KOPT-K1 (cell line): ENCODE data around the gene LRRN1.

Source experiments
- H3K27ac ChIP-seq: fragments of 200-600 bp; sonication (generic); 2 replicates; pipeline ENCODE4 v1.5.1; 2016; ENCODE audit warnings: antibody characterized with exemption, mild to moderate bottlenecking, low read depth, low read length; ENCODE audit not compliant: poor library complexity, severe bottlenecking
- H3K36me3 ChIP-seq: fragments of 200-600 bp; sonication (generic); 2 replicates; pipeline ENCODE4 v1.5.1; 2017; ENCODE audit warnings: antibody characterized with exemption, mild to moderate bottlenecking, low read length, moderate library complexity; ENCODE audit not compliant: insufficient read depth
- H3K9me3 ChIP-seq: fragments of 200-600 bp; sonication (generic); 2 replicates; pipeline ENCODE4 v1.5.1; 2017; ENCODE audit warnings: antibody characterized with exemption, low read length, mild to moderate bottlenecking; ENCODE audit not compliant: insufficient read depth, poor library complexity, severe bottlenecking

LRRN1 gene

GRCh38 chr3:3799173-3800079, at the start of gene LRRN1:
Gene LRRN1, plus strand, starts transcription at chr3:3799431. Its CDS starts 45,211 bp downstream, at chr3:3844642.
- Histone ChIP-seq H3K9me3 (peaks cover 11% of the 10 kb centered on the region), H3K27ac (no peak within 1 kb of the TSS), H3K36me3 (no peaks in the 10 kb centered on the region)

GRCh38 chr3:3753416-3753815, 45.8 kb upstream of the LRRN1 start:
- no peaks in the 10 kb centered on the region for H3K9me3 ChIP-seq
- no peak overlapping the region for H3K27ac ChIP-seq
- H3K36me3 ChIP-seq: no peaks in the 10 kb centered on the region

GRCh38 chr3:3765661-3766060, 33.6 kb upstream of the LRRN1 start:
- Histone ChIP-seq H3K36me3 (no peaks in the 10 kb centered on the region), H3K27ac (no peak overlapping the region), H3K9me3 (no peaks in the 10 kb centered on the region)

GRCh38 chr3:3766140-3766539, 33.1 kb upstream of the LRRN1 start:
- no peak overlapping the region for H3K27ac ChIP-seq
- H3K36me3 ChIP-seq: no peaks in the 10 kb centered on the region
- H3K9me3 ChIP-seq: no peaks in the 10 kb centered on the region

GRCh38 chr3:3771094-3771493, 28.1 kb upstream of the LRRN1 start:
- Histone ChIP-seq H3K27ac (no peak overlapping the region), H3K9me3 (no peaks in the 10 kb centered on the region), H3K36me3 (no peaks in the 10 kb centered on the region)

- Histone ChIP-seq H3K9me3 (no peaks in the 10 kb centered on the region), H3K27ac (no peak overlapping the region), H3K36me3 (no peaks in the 10 kb centered on the region)
Measured at GRCh38 chr3:3771567-3771966, 27.7 kb upstream of the LRRN1 start.

- H3K9me3 ChIP-seq: no peaks in the 10 kb centered on the region
- no peaks in the 10 kb centered on the region for H3K36me3 ChIP-seq
- no peak overlapping the region for H3K27ac ChIP-seq
Measured at GRCh38 chr3:3772338-3772737, 26.9 kb upstream of the LRRN1 start.

- Histone ChIP-seq H3K27ac (no peak overlapping the region), H3K36me3 (no peaks in the 10 kb centered on the region)
Measured at GRCh38 chr3:3772920-3773319, 26.3 kb upstream of the LRRN1 start.

GRCh38 chr3:3776607-3777006, 22.6 kb upstream of the LRRN1 start:
- Histone ChIP-seq H3K9me3 (no peaks in the 10 kb centered on the region), H3K27ac (no peak overlapping the region)

More at GRCh38 chr3:3772920-3773319, 26.3 kb upstream of the LRRN1 start:
- H3K9me3 ChIP-seq: no peaks in the 10 kb centered on the region

GRCh38 chr3:3778216-3778615, 21.0 kb upstream of the LRRN1 start:
- no peaks in the 10 kb centered on the region for H3K36me3 ChIP-seq
- no peak overlapping the region for H3K27ac ChIP-seq
- no peaks in the 10 kb centered on the region for H3K9me3 ChIP-seq

More at GRCh38 chr3:3776607-3777006, 22.6 kb upstream of the LRRN1 start:
- no peaks in the 10 kb centered on the region for H3K36me3 ChIP-seq

GRCh38 chr3:3778641-3779270, 20.5 kb upstream of the LRRN1 start:
- H3K27ac ChIP-seq: no peak overlapping the region
- H3K36me3 ChIP-seq: no peaks in the 10 kb centered on the region
- H3K9me3 ChIP-seq: no peaks in the 10 kb centered on the region

- H3K36me3 ChIP-seq: no peaks in the 10 kb centered on the region
- no peak overlapping the region for H3K27ac ChIP-seq
- no peaks in the 10 kb centered on the region for H3K9me3 ChIP-seq
Measured at GRCh38 chr3:3782457-3782856, 16.8 kb upstream of the LRRN1 start.

- no peak overlapping the region for H3K27ac ChIP-seq
- H3K9me3 ChIP-seq: no peaks in the 10 kb centered on the region
- no peaks in the 10 kb centered on the region for H3K36me3 ChIP-seq
Measured at GRCh38 chr3:3783210-3783609, 16.0 kb upstream of the LRRN1 start.

GRCh38 chr3:3783696-3784095, 15.5 kb upstream of the LRRN1 start:
- no peak overlapping the region for H3K27ac ChIP-seq
- no peaks in the 10 kb centered on the region for H3K36me3 ChIP-seq
- no peaks in the 10 kb centered on the region for H3K9me3 ChIP-seq

GRCh38 chr3:3792391-3792790, 6.8 kb upstream of the LRRN1 start:
- H3K9me3 ChIP-seq: no peaks in the 10 kb centered on the region
- no peak overlapping the region for H3K27ac ChIP-seq
- H3K36me3 ChIP-seq: no peaks in the 10 kb centered on the region
